Adipocyte (in vitro differentiated cells): ENCODE data around the gene CYBC1.

Source experiments
- DNase-seq: peaks from one replicate; pipeline ENCODE4 v3.0.0-alpha.2; 2015; ENCODE audit warnings: low read depth
- H3K27me3 ChIP-seq: replicated peaks from 2 replicates; pipeline ENCODE4 v1.7.0; 2013; ENCODE audit warnings: mild to moderate bottlenecking, low read length, moderate library complexity; ENCODE audit not compliant: control insufficient read depth, insufficient read depth
- H3K36me3 ChIP-seq: 2 replicates; pipeline ENCODE4 v1.7.0; 2013; ENCODE audit warnings: low read length, mild to moderate bottlenecking, moderate library complexity; ENCODE audit not compliant: control insufficient read depth, insufficient read depth, severe bottlenecking
- H3K4me1 ChIP-seq: 2 replicates; pipeline ENCODE4 v1.7.0; 2013; ENCODE audit warnings: mild to moderate bottlenecking, low read length, moderate library complexity; ENCODE audit not compliant: control insufficient read depth, insufficient read depth
- H3K4me3 ChIP-seq: 2 replicates; pipeline ENCODE4 v1.7.0; 2013; ENCODE audit warnings: mild to moderate bottlenecking, low read length, moderate library complexity
- H3K9ac ChIP-seq: 2 replicates; pipeline ENCODE4 v1.7.0; 2013; ENCODE audit warnings: mild to moderate bottlenecking, low read length, moderate library complexity
- H3K9me3 ChIP-seq: 2 replicates; pipeline ENCODE4 v1.7.0; 2013; ENCODE audit warnings: mild to moderate bottlenecking, low read length, moderate library complexity; ENCODE audit not compliant: control insufficient read depth

The CYBC1 gene

GRCh38 chr17:82439194-82439828 lies 11.2 kb downstream of the CYBC1 start:
- Histone ChIP-seq H3K27me3 (no peaks in the 10 kb centered on the region), H3K9me3 (no peaks in the 10 kb centered on the region), H3K4me3 (no peak overlapping the region), H3K4me1 (no peaks in the 10 kb centered on the region), H3K36me3 (peaks cover 21% of the 10 kb centered on the region), H3K9ac (no peak overlapping the region)
- no peak for DNase-seq

GRCh38 chr17:82438401-82439193 lies 12.0 kb downstream of the CYBC1 start:
- Histone ChIP-seq H3K36me3 (peaks cover 17% of the 10 kb centered on the region), H3K4me1 (no peaks in the 10 kb centered on the region), H3K4me3 (no peak overlapping the region), H3K9me3 (no peaks in the 10 kb centered on the region), H3K9ac (no peak overlapping the region), H3K27me3 (no peaks in the 10 kb centered on the region)
- DNase-seq, result no peak

- no peaks in the 10 kb centered on the region for H3K9me3 ChIP-seq
- DNase-seq, result no peak
- H3K4me3 ChIP-seq, result no peak overlapping the region
- H3K9ac ChIP-seq, result no peak overlapping the region
- H3K4me1 ChIP-seq, result no peaks in the 10 kb centered on the region
- H3K27me3 ChIP-seq, result no peaks in the 10 kb centered on the region
- H3K36me3 ChIP-seq, result peaks cover 7% of the 10 kb centered on the region
Observed at GRCh38 chr17:82437325-82437668, 13.3 kb downstream of the CYBC1 start.

- Histone ChIP-seq H3K4me1 (no peaks in the 10 kb centered on the region), H3K4me3 (no peak overlapping the region), H3K27me3 (no peaks in the 10 kb centered on the region), H3K9ac (no peak overlapping the region), H3K36me3 (peaks cover 2% of the 10 kb centered on the region), H3K9me3 (no peaks in the 10 kb centered on the region)
- no peak for DNase-seq
Observed at GRCh38 chr17:82436601-82437324, 13.8 kb downstream of the CYBC1 start.

- DNase-seq, result no peak
- H3K36me3 ChIP-seq, result no peaks in the 10 kb centered on the region
- H3K9me3 ChIP-seq, result no peaks in the 10 kb centered on the region
- no peak overlapping the region for H3K4me3 ChIP-seq
- no peak overlapping the region for H3K9ac ChIP-seq
- no peaks in the 10 kb centered on the region for H3K27me3 ChIP-seq
- H3K4me1 ChIP-seq, result no peaks in the 10 kb centered on the region
Observed at GRCh38 chr17:82435601-82436583, 14.7 kb downstream of the CYBC1 start.

GRCh38 chr17:82435103-82435502 lies 15.4 kb downstream of the CYBC1 start:
- Histone ChIP-seq H3K4me3 (no peak overlapping the region), H3K27me3 (no peaks in the 10 kb centered on the region), H3K9ac (no peak overlapping the region), H3K4me1 (no peaks in the 10 kb centered on the region), H3K36me3 (no peaks in the 10 kb centered on the region), H3K9me3 (no peaks in the 10 kb centered on the region)
- DNase-seq, result no peak

- DNase-seq, result no peak
- Histone ChIP-seq H3K27me3 (no peaks in the 10 kb centered on the region), H3K9ac (no peak overlapping the region), H3K36me3 (no peaks in the 10 kb centered on the region), H3K9me3 (no peaks in the 10 kb centered on the region), H3K4me1 (no peaks in the 10 kb centered on the region), H3K4me3 (no peak overlapping the region)
Observed at GRCh38 chr17:82434216-82434565, 16.4 kb downstream of the CYBC1 start.

- Histone ChIP-seq H3K27me3 (no peaks in the 10 kb centered on the region), H3K4me1 (no peaks in the 10 kb centered on the region), H3K4me3 (no peak overlapping the region)
Observed at GRCh38 chr17:82433560-82434215, 16.9 kb downstream of the CYBC1 start.

GRCh38 chr17:82432017-82432416 lies 18.5 kb downstream of the CYBC1 start:
- Histone ChIP-seq H3K36me3 (no peaks in the 10 kb centered on the region), H3K27me3 (no peaks in the 10 kb centered on the region), H3K9me3 (no peaks in the 10 kb centered on the region), H3K9ac (no peak overlapping the region), H3K4me3 (no peak overlapping the region), H3K4me1 (no peaks in the 10 kb centered on the region)
- DNase-seq, result no peak

More at GRCh38 chr17:82433560-82434215, 16.9 kb downstream of the CYBC1 start:
- H3K9me3 ChIP-seq, result no peaks in the 10 kb centered on the region
- no peaks in the 10 kb centered on the region for H3K36me3 ChIP-seq
- no peak overlapping the region for H3K9ac ChIP-seq
- no peak for DNase-seq

GRCh38 chr17:82429824-82430223 lies 20.7 kb downstream of the CYBC1 start:
- Histone ChIP-seq H3K9me3 (no peaks in the 10 kb centered on the region), H3K4me1 (peaks cover 4% of the 10 kb centered on the region), H3K27me3 (no peaks in the 10 kb centered on the region), H3K4me3 (no peak overlapping the region), H3K9ac (no peak overlapping the region), H3K36me3 (no peaks in the 10 kb centered on the region)
- DNase-seq, result no peak
